ENCODE results near the gene SHISA8.

SHISA8 gene

GRCh38 chr22:41933411-41934177, 18.7 kb upstream of the SHISA8 start:
- DNase-seq = no peak

GRCh38 chr22:41932353-41932752, 17.5 kb upstream of the SHISA8 start:
- DNase-seq = no peak

GRCh38 chr22:41931701-41932269, 16.9 kb upstream of the SHISA8 start:
- DNase-seq = no peak

GRCh38 chr22:41929418-41929810, 14.5 kb upstream of the SHISA8 start:
- no peak for DNase-seq

- no peak for DNase-seq
Observed at GRCh38 chr22:41928593-41929417, 13.9 kb upstream of the SHISA8 start.

- no peak for DNase-seq
Observed at GRCh38 chr22:41927813-41928212, 12.9 kb upstream of the SHISA8 start.

GRCh38 chr22:41925783-41926460, 11.0 kb upstream of the SHISA8 start:
- no peak for DNase-seq

GRCh38 chr22:41923595-41924276, 8.9 kb upstream of the SHISA8 start:
- no peak for DNase-seq

- DNase-seq = no peak
Observed at GRCh38 chr22:41922940-41923594, 8.2 kb upstream of the SHISA8 start.

- no peak for DNase-seq
Observed at GRCh38 chr22:41922328-41922727, 7.5 kb upstream of the SHISA8 start.

- DNase-seq = no peak
Observed at GRCh38 chr22:41920271-41920976, 5.5 kb upstream of the SHISA8 start.

- DNase-seq = no peak
Observed at GRCh38 chr22:41919357-41920224, 4.7 kb upstream of the SHISA8 start.

GRCh38 chr22:41917903-41918791, 3.3 kb upstream of the SHISA8 start:
- no peak for DNase-seq

- DNase-seq = peak; percentile 44
Observed at GRCh38 chr22:41917375-41917902, 2.6 kb upstream of the SHISA8 start.

GRCh38 chr22:41916745-41917358, 2.0 kb upstream of the SHISA8 start:
- DNase-seq = no peak

- DNase-seq = no peak
Observed at GRCh38 chr22:41915786-41916493, 1.1 kb upstream of the SHISA8 start.

GRCh38 chr22:41914611-41915034, 251 bp downstream of the SHISA8 start:
- DNase-seq = no peak
